Measurements from ENCODE around the gene B4GALT3. TPM values are rescaled to one million over a fixed set of nuclear protein-coding genes. Genes with fewer than 3 reads are reported as not detected.

Gene B4GALT3
- total and polyA plus RNA-seq, 5 donors from 2014 or later = 68.1 to 104 (median 82.8) TPM

DNA sequence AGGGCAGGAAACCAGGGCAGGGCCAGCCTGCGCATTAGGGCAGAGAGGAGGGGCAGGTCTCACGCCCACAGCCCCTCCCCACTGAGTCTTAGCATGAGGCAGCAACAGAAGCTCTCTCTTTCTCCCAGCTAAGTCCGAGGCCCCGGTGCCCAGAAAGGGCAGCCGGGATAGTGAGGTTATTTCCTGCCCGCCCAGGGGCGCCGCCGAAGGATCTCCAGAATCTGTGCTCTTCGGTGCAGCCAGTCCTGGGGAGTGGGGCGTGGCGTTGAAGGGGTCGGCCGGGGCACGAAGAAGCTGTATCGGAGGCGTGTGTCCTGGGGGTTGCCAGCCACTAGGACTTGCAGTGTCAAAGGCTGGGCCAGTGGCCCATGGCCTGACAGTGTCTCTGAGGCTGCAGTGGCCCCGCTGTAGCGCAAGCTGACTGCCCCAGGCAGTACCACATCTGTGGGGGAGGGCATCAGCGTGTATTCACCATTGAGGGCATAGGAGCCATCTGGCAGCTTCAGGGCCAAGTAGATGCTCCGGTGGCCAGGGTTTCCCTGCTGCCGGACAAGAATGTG lies 13.7 kb upstream of the B4GALT3 start:
- H3K9me3 ChIP-seq (ENCODE audit: control insufficient read depth in 2 of 2, low read length in 2 of 2) = no peaks in the 10 kb centered on the region
- H3K36me3 ChIP-seq (ENCODE audit: control insufficient read depth, insufficient read depth, low read length) = no peaks in the 10 kb centered on the region
- H3K4me3 ChIP-seq (ENCODE audit: low read depth, low read length) = no peak overlapping the region
- Mint-ChIP-seq H3K36me3 (peaks cover 3% of the 10 kb centered on the region), H3K4me3 (no peak overlapping the region), H3K9me3 (no peaks in the 10 kb centered on the region), H3K27me3 (no peaks in the 10 kb centered on the region), H3K27ac (peak overlapping the region in 1 of 3 donors; percentile 35), H3K4me1 (peaks cover 8 to 63% (median 32%) of the 10 kb centered on the region in 4 donors)
- peaks cover 54% of the 10 kb centered on the region for H3K4me1 ChIP-seq (ENCODE audit: control insufficient read depth, insufficient read depth, low read length, poor library complexity, severe bottlenecking)
- ATAC-seq (ENCODE audit: low read depth in 2 of 2) (no peak), DNase-seq (no peak)
- H3K27me3 ChIP-seq (ENCODE audit: control insufficient read depth, insufficient read depth, low read length) = no peaks in the 10 kb centered on the region
- H3K27ac ChIP-seq (ENCODE audit: insufficient read depth, low read length, poor library complexity, severe bottlenecking) = no peak overlapping the region

DNA sequence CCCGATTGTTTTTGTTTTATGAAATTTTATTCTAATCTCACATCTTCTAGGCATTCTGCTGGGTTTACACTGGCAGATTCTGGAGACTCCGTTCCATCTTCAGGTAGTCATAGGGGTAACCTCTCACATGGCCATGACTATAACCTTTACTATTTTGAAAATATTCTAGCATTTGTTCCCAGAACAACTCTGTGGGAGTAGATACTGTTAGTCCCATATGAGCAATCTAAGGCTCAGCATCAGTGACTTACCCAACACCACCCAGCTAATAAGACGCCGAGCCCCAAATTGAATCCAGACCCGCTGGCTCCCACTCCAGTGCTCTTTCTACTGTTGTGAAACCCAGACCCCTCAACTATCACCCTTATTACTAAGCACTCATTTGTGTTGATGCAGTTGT lies 11.7 kb upstream of the B4GALT3 start:
- Mint-ChIP-seq H3K9me3 (no peaks in the 10 kb centered on the region), H3K36me3 (peaks cover 3% of the 10 kb centered on the region), H3K4me3 (peak overlapping the region in 1 of 4 donors; percentile 48), H3K27ac (peak overlapping the region; percentile 60 to 92 (median 78)), H3K27me3 (no peaks in the 10 kb centered on the region), H3K4me1 (peaks cover 17 to 68% (median 44%) of the 10 kb centered on the region in 4 donors)
- peak overlapping the region; percentile 80 for H3K27ac ChIP-seq (ENCODE audit: insufficient read depth, low read length, poor library complexity, severe bottlenecking)
- no peaks in the 10 kb centered on the region for H3K36me3 ChIP-seq (ENCODE audit: control insufficient read depth, insufficient read depth, low read length)
- no peak for ATAC-seq (ENCODE audit: low read depth in 2 of 2)
- H3K4me3 ChIP-seq (ENCODE audit: low read depth, low read length) = no peak overlapping the region
- H3K9me3 ChIP-seq (ENCODE audit: control insufficient read depth in 2 of 2, low read length in 2 of 2) = no peaks in the 10 kb centered on the region
- no peak for DNase-seq
- H3K27me3 ChIP-seq (ENCODE audit: control insufficient read depth, insufficient read depth, low read length) = no peaks in the 10 kb centered on the region
- H3K4me1 ChIP-seq (ENCODE audit: control insufficient read depth, insufficient read depth, low read length, poor library complexity, severe bottlenecking) = peaks cover 71% of the 10 kb centered on the region

DNA sequence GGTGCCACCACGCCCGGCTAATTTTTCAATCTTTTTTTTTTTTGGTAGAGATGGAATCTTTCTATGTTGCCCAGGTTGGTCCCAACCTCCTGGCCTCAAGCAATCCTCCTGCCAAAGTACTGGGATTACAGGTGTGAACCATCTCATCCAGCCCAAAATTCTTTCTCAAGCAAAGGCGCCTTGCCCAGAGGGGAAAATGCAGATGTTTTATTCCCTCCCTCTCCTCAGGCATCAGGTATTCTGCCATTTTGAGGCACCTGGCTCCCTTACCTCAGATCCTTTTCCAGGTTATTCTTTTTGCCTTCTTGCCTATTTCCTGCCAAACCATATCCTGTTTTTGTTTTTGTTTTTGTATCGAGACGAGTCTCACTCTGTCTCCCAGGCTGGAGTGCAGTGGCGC lies 11.1 kb upstream of the B4GALT3 start:
- Mint-ChIP-seq H3K4me1 (peaks cover 17 to 74% (median 47%) of the 10 kb centered on the region in 4 donors), H3K4me3 (peak overlapping the region in 2 of 4 donors; percentile 48 to 55), H3K36me3 (peaks cover 3% of the 10 kb centered on the region), H3K27me3 (no peaks in the 10 kb centered on the region), H3K9me3 (no peaks in the 10 kb centered on the region), H3K27ac (peak overlapping the region; percentile 80 to 98 (median 92))
- Histone ChIP-seq H3K27me3 (ENCODE audit: control insufficient read depth, insufficient read depth, low read length) (no peaks in the 10 kb centered on the region), H3K4me1 (ENCODE audit: control insufficient read depth, insufficient read depth, low read length, poor library complexity, severe bottlenecking) (peaks cover 78% of the 10 kb centered on the region), H3K27ac (ENCODE audit: insufficient read depth, low read length, poor library complexity, severe bottlenecking) (peak overlapping the region; percentile 80), H3K9me3 (ENCODE audit: control insufficient read depth in 2 of 2, low read length in 2 of 2) (no peaks in the 10 kb centered on the region), H3K4me3 (ENCODE audit: low read depth, low read length) (no peak overlapping the region), H3K36me3 (ENCODE audit: control insufficient read depth, insufficient read depth, low read length) (no peaks in the 10 kb centered on the region)
- DNase-seq = no peak
- no peak for ATAC-seq (ENCODE audit: low read depth in 2 of 2)

DNA sequence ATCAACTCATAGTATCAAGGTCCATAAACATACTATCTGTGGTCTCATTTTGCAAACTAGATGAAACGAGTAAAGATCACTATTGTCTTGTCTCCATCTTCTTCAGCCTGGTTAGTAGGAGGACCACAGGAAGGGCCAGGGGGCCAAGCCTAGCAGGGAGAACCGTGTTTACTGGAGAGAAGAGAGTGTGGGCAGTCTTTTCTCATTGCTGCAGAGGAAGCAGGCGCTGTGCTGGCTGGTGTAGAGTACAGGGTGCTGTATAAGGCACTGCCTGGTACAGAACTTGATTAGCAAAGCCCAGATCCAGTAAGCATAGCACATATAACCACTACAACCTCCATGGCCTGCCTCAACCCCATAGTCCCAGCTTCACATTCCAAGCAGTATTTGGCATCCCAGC lies 10.0 kb upstream of the B4GALT3 start:
- H3K36me3 Mint-ChIP-seq = no peaks in the 10 kb centered on the region
- Histone ChIP-seq H3K27ac (ENCODE audit: insufficient read depth, low read length, poor library complexity, severe bottlenecking) (peak overlapping the region; percentile 80), H3K27me3 (ENCODE audit: control insufficient read depth, insufficient read depth, low read length) (no peaks in the 10 kb centered on the region), H3K4me1 (ENCODE audit: control insufficient read depth, insufficient read depth, low read length, poor library complexity, severe bottlenecking) (peaks cover 81% of the 10 kb centered on the region), H3K9me3 (ENCODE audit: control insufficient read depth in 2 of 2, low read length in 2 of 2) (no peaks in the 10 kb centered on the region), H3K36me3 (ENCODE audit: control insufficient read depth, insufficient read depth, low read length) (no peaks in the 10 kb centered on the region), H3K4me3 (ENCODE audit: low read depth, low read length) (peak overlapping the region; percentile 34)
- peak overlapping the region in 3 of 4 donors; percentile 39 to 89 (median 45) for H3K4me3 Mint-ChIP-seq
- no peak for ATAC-seq (ENCODE audit: low read depth in 2 of 2)
- peak overlapping the region; percentile 94 to 97 (median 95) for H3K27ac Mint-ChIP-seq
- H3K4me1 Mint-ChIP-seq = peaks cover 15 to 74% (median 47%) of the 10 kb centered on the region in 4 donors
- no peak for DNase-seq
- H3K27me3 Mint-ChIP-seq = no peaks in the 10 kb centered on the region
- H3K9me3 Mint-ChIP-seq = peaks cover 0 to under 1% (median 0%) of the 10 kb centered on the region in 7 donors

DNA sequence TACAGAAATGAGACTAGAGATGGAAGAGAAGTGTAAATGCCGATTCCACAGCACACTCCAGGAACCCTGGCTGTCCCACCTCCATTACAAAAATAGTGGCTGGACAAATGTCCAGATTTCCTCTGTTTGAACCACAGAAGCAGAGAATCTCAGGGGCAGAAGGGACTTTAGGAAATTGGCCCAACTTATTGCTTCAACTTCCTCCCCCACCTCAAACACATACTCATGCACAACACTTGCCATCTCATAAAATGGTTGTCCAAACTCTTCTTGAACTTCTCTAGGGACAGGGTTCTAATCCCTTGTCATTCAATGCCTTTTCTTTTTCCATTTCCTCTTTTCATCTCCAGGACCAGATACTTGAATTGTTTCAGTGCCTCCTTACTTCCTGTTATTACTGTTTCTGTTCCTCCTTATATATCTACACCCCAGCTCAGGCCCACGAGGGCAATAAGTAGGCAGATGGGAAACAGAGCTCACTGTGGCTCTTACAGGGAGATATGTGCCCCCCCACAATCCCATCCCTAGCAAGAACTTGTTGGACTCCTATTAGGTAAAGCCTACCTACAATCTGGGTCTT lies 8.5 kb upstream of the B4GALT3 start:
- H3K9me3 ChIP-seq (ENCODE audit: control insufficient read depth in 2 of 2, low read length in 2 of 2) = no peaks in the 10 kb centered on the region
- Mint-ChIP-seq H3K27me3 (no peaks in the 10 kb centered on the region), H3K4me1 (peaks cover 17 to 79% (median 52%) of the 10 kb centered on the region in 4 donors), H3K36me3 (no peaks in the 10 kb centered on the region), H3K27ac (peak overlapping the region; percentile 94 to 97 (median 95)), H3K9me3 (peaks cover 0 to 1% (median 0%) of the 10 kb centered on the region in 7 donors), H3K4me3 (peak overlapping the region; percentile 82 to 89 (median 88))
- H3K27me3 ChIP-seq (ENCODE audit: control insufficient read depth, insufficient read depth, low read length) = no peaks in the 10 kb centered on the region
- ATAC-seq (ENCODE audit: low read depth in 2 of 2) = no peak
- no peaks in the 10 kb centered on the region for H3K36me3 ChIP-seq (ENCODE audit: control insufficient read depth, insufficient read depth, low read length)
- H3K4me3 ChIP-seq (ENCODE audit: low read depth, low read length) = peak overlapping the region; percentile 65
- peaks cover 87% of the 10 kb centered on the region for H3K4me1 ChIP-seq (ENCODE audit: control insufficient read depth, insufficient read depth, low read length, poor library complexity, severe bottlenecking)
- DNase-seq = peak in 1 of 3 donors; percentile 55
- peak overlapping the region; percentile 80 for H3K27ac ChIP-seq (ENCODE audit: insufficient read depth, low read length, poor library complexity, severe bottlenecking)

DNA sequence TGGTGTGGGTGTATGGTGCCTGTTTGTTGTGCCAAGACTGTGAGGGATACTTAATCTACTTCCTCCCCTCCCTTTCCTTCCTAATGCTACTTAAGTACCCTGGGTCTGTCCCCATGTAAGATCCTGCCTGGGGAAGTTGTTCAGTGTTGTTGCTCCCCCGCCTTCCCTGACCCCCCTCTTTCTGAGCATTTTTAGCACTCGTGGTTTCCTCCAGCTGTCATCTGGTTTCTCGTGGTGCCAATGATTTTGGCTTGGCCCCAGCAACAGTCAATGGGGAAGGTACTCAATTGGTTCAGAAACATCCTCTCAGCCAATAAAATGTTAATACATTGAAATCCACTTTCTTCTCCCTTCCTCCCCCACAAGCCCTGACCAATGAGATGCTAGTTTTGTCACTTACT lies 8.0 kb upstream of the B4GALT3 start:
- peaks cover 89% of the 10 kb centered on the region for H3K4me1 ChIP-seq (ENCODE audit: control insufficient read depth, insufficient read depth, low read length, poor library complexity, severe bottlenecking)
- peak overlapping the region; percentile 80 for H3K27ac ChIP-seq (ENCODE audit: insufficient read depth, low read length, poor library complexity, severe bottlenecking)
- no peaks in the 10 kb centered on the region for H3K36me3 Mint-ChIP-seq
- H3K4me3 Mint-ChIP-seq = peak overlapping the region; percentile 82 to 89 (median 88)
- H3K27ac Mint-ChIP-seq = peak overlapping the region; percentile 94 to 97 (median 95)
- DNase-seq (peak; percentile 68 to 95 (median 87)), ATAC-seq (ENCODE audit: low read depth in 2 of 2) (peak; percentile 66 to 70)
- H3K4me3 ChIP-seq (ENCODE audit: low read depth, low read length) = peak overlapping the region; percentile 65
- no peaks in the 10 kb centered on the region for H3K27me3 Mint-ChIP-seq
- H3K36me3 ChIP-seq (ENCODE audit: control insufficient read depth, insufficient read depth, low read length) = no peaks in the 10 kb centered on the region
- H3K9me3 Mint-ChIP-seq = peaks cover 0 to 1% (median 0%) of the 10 kb centered on the region in 7 donors
- H3K9me3 ChIP-seq (ENCODE audit: control insufficient read depth in 2 of 2, low read length in 2 of 2) = no peaks in the 10 kb centered on the region
- peaks cover 17 to 85% (median 57%) of the 10 kb centered on the region in 4 donors for H3K4me1 Mint-ChIP-seq
- H3K27me3 ChIP-seq (ENCODE audit: control insufficient read depth, insufficient read depth, low read length) = no peaks in the 10 kb centered on the region

DNA sequence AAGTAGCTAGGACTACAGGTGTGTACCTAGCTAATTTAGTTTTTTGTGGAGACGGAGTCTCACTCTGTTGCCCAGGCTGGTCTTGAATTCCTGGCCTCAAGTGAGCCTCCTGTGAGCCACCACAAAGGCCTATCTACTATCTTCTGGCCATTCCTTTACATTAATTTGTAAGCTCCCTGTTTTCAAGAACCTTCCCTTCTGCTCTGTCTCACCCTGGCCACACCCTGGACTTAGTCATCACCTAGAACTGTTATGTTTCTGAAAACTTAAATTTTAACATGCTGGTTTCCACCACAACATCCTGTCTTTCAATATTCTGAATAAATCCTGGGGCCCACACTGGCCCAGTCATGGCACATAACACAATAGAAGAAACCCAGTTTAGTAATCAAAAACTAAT lies 4.9 kb upstream of the B4GALT3 start:
- Histone ChIP-seq H3K9me3 (ENCODE audit: control insufficient read depth in 2 of 2, low read length in 2 of 2) (no peaks in the 10 kb centered on the region), H3K4me1 (ENCODE audit: control insufficient read depth, insufficient read depth, low read length, poor library complexity, severe bottlenecking) (peaks cover 82% of the 10 kb centered on the region), H3K27ac (ENCODE audit: insufficient read depth, low read length, poor library complexity, severe bottlenecking) (peak overlapping the region; percentile 80), H3K36me3 (ENCODE audit: control insufficient read depth, insufficient read depth, low read length) (no peaks in the 10 kb centered on the region), H3K4me3 (ENCODE audit: low read depth, low read length) (peak overlapping the region; percentile 68), H3K27me3 (ENCODE audit: control insufficient read depth, insufficient read depth, low read length) (no peaks in the 10 kb centered on the region)
- peaks cover 0 to 1% (median 0%) of the 10 kb centered on the region in 7 donors for H3K9me3 Mint-ChIP-seq
- ATAC-seq (ENCODE audit: low read depth in 2 of 2) = peak; percentile 71 to 76
- peak overlapping the region; percentile 63 to 93 (median 80) for H3K4me3 Mint-ChIP-seq
- peaks cover 17 to 86% (median 60%) of the 10 kb centered on the region in 4 donors for H3K4me1 Mint-ChIP-seq
- no peaks in the 10 kb centered on the region for H3K36me3 Mint-ChIP-seq
- DNase-seq = peak; percentile 19 to 94 (median 76)
- peak overlapping the region; percentile 95 to 99 (median 96) for H3K27ac Mint-ChIP-seq
- H3K27me3 Mint-ChIP-seq = no peaks in the 10 kb centered on the region
